HG02678 (cell line): ENCODE results near the gene LOXL4.

Experiments used
- ATAC-seq: cut with Tn5 transposase; IDR thresholded peaks from one replicate; pipeline ENCODE4 v1.9.1; 2021; ENCODE audit warnings: mild to moderate bottlenecking, moderate library complexity; ENCODE audit not compliant: unreplicated experiment

LOXL4 gene

DNA sequence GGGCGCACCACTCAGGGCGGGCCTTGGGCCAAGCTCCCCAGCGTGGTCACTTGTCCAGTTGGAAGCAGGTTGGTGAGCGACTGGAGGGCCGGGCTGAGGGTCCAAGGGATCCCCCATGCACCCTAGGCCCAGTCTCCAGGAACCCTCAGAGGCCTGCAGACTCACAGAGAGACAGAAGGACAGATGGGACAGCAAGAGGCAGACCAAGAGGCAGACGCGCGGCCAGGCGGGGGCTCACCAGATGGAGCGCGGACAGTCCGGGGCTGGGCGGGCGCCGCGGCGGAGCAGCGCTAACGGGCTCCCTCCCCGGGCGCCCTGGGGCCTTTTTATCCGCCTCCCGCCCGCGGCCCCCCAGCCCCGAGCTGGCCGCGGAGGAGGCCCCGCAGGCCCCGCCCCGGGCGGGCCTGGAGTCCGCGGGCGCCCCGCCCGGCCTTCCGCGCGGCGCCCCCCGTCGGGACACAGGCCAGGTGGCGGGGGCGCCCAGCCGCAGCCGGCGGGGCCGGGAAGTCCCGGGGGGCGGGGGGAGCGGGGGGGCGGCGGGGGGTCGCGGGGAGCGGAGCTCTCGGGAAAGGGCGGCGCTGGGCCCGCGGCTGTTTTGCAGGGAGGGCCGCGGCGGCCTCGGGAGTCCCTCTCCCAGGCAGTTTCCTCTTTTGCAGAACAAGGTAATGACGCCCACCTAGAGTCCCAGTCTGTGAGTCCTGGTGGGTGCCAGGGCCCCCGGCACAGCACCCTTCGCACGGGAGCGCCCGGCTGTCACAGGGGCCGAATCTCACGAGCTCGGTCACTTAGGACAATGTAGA is at the start of gene LOXL4:
TSS of gene LOXL4 (minus strand) at position 301 of the 800 bp plus-strand sequence. CDS start 5,175 bp downstream, outside the sequence.
- ATAC-seq = no peak

- no peak for ATAC-seq
Observed at GRCh38 chr10:98316661-98317060, 48.7 kb upstream of the LOXL4 start.

DNA sequence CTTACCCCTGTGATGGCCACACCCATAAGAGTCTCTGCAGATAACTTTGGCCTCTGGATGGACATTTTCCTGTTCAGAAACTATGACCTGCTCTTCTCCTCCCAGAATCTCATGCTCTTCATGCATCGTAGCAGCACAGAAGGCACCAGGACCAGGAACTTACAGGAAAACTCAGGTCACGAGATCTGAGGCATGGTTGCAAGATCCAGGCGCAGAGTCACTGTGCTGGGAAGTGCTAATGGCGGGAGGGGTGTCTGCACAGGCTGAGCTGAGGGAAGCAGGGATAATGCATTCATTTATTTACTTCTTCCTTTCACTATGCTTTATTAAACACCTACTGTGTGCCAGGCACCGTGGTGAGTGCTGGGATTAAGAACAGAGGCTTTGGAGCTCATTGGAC is 48.2 kb upstream of the LOXL4 start:
- no peak for ATAC-seq

DNA sequence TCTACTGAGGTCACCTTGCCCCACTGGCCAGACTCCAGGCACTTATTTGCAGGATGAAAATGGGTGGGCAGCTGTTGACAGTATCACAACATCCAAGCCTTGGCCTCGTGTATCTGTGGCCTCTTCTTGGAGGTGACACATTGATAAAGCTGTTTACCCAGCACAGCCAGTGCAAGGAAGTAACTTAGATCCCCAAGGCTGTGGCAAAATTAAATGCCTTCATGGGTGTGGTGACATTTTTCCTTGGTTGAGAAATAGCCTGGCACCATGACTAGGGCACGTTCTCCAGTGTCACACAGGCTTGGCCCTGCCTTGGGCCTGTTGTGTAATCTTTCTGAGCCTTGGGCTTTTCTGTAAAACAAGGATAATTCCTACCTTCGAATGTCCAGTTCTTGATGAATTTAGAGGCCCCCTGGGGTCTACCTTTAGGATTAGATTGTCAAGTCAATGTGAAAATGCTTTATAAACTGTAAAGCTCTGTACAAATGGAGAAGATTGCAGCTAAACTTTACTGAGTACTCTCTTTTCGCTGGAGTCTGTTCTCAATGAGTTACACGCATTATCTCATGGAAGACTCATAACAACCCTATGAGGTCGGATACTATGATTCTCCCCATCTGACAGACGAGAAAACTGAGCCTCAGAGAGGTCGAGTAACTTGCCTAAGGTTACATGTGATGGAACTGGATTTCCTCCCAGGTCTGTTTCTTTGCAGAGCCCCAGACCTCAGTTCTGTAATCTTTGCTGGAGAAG is 46.7 kb upstream of the LOXL4 start:
- ATAC-seq = no peak

- ATAC-seq = no peak
Observed at GRCh38 chr10:98313598-98313997, 45.6 kb upstream of the LOXL4 start.

- no peak for ATAC-seq
Observed at GRCh38 chr10:98312822-98313221, 44.8 kb upstream of the LOXL4 start.

- ATAC-seq = no peak
Observed at GRCh38 chr10:98312349-98312748, 44.4 kb upstream of the LOXL4 start.

- ATAC-seq = no peak
Observed at GRCh38 chr10:98310701-98311100, 42.7 kb upstream of the LOXL4 start.

GRCh38 chr10:98309366-98310355 is 41.7 kb upstream of the LOXL4 start:
- no peak for ATAC-seq

GRCh38 chr10:98308669-98309365 is 40.8 kb upstream of the LOXL4 start:
- ATAC-seq = no peak

DNA sequence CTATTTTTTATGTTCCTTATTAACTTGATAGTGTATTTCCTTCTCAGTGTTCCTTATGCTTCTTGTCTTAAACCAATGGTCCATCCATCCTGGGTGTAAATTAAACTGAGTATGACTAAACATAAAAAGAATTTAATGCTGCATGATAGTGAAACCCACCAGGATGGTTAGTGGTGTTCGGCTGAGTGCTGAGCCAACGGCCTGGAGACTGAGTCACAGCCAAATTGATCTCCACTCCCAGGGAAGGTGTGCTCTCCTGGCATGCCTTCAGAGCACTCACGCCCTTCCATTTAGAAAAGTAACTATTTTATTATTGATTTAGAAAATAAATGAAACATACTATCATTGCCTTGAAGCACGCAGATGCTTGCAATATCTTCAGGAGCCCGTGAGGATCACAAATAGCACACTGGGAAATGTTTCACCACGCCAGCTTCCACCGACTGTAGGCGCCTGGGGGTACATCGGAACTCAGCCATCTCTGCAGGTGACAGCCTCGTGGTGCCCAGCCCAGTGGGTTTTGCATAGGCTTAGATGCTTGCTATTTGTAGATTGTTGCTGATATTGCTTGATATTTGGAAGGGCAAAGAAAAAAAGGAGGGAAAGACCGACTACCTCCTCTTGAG is 40.0 kb upstream of the LOXL4 start:
- no peak for ATAC-seq

GRCh38 chr10:98306501-98306900 is 38.5 kb upstream of the LOXL4 start:
- no peak for ATAC-seq

DNA sequence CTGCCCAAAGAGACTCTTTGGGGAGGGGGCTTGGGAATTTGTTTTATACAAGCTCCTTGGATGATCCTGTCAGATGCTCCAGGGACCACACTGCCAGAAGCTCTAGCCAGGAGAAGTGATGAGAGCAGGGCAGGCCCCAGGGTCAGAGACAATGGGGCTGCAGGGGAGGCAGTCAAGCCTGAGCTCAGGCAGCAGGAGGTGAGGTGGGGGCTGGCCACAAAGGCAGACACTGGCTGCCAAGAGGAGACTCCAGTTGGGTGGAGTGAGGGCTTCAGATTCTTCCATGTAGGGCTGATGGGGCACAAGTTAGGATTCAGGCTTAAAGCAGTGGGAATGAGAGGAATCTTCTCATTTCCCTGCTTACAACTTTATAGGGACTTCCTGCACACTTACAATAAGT is 35.6 kb upstream of the LOXL4 start:
- ATAC-seq = no peak

- ATAC-seq = no peak
Observed at GRCh38 chr10:98302741-98303365, 34.9 kb upstream of the LOXL4 start.

- no peak for ATAC-seq
Observed at GRCh38 chr10:98301664-98302319, 33.8 kb upstream of the LOXL4 start.

DNA sequence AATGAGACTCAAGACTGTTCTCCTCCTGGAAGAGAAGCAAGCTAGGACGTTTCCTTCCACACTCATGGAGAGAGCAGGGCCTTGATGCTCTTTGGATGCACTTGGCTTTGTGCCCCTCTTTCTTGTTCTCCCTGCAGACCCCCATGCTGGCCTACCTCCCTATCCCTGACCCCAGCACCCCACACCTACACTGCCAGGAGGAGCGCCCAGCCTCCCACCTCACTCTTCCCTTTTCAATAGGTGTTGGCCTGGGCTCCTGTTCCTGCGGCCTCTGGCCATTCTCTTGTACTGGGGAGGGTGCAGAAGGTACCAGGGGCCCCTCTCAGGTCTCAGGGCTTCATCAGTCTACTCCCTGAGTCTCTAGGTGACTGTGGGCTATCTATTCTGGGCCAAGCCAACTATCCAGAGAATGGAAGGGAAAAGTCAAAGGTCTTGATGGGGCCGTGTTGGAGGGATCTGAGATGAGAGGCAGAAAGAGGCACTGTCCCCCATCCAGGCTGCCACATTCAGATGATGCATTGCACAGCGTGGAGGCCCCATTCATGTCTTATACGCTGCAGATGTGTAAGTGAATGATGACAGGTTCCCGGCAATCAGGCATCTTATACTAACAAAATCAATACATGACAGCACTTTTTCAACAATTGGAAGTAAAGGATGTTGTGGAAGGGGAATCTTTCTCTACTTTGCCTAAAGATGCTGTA is 32.7 kb upstream of the LOXL4 start:
- ATAC-seq = no peak

DNA sequence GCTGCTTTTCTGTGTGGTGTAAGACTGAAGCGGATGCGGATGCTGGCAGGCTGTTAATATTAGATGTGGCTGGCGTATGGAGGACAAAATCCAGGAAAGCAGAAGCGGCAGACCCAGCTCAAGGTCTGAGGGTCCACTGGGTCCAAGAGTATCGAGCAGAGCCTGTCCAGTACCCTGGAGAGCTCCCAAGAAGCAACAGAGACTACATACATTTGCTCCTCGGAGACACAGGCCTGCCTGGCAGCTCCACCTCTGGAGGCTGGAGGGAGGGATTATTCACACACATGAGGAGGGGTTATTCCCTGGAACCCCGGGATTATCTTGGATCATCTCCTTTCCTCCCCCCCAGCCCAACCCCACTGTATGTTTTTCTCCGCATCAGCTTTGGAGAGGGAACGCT is 31.3 kb upstream of the LOXL4 start:
- no peak for ATAC-seq

GRCh38 chr10:98296524-98296923 is 28.5 kb upstream of the LOXL4 start:
- ATAC-seq = no peak
